HG02943 (cell line): Measurements from ENCODE around the gene TRAM2.
A peak's percentile ranks its signal among the peaks of the same experiment; 100 is the strongest.

Experiments used
- ATAC-seq: cut with Tn5 transposase; IDR thresholded peaks from one replicate; pipeline ENCODE4 v1.9.1; 2021; ENCODE audit warnings: mild to moderate bottlenecking, low read depth, moderate library complexity; ENCODE audit not compliant: unreplicated experiment

Gene TRAM2

DNA sequence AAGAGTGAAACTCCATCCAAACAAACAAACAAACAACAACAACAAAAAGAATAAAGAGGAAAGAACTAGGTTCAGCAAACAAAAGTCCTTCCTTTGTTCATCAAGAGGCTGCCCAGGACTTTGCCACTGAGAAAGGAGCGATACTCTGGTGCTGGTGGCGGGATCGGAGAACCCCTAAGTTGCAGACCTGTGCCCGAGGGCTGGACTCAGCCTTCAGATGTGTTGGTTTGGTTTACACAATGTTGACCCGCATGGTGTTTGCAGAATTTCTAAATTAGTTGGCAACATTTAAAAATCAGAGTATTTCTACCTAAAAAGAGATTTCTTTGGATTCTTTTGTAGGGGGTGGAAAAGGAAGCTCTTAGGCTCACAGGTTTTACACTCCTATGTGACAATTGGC is 42.5 kb downstream of the TRAM2 start:
- ATAC-seq, result no peak

DNA sequence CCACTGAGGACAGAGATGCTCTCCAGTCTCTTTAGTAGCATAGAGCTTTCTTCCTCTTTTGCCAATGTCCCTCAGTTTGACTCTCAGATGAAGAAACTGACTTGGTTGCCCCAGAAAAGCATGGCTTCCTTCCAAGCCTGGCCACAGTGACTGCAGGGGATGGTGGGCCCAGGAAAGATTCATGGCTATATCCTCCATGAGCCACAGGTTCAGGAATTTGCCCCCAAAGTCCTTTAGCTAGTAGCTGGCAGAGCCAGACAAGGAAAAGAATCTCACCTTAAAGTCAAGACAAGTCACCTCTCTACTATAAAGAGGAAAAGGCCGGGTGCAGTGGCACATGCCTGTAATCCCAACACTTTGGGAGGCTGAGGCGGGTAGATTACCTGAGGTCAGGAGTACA is 43.4 kb downstream of the TRAM2 start:
- no peak for ATAC-seq

DNA sequence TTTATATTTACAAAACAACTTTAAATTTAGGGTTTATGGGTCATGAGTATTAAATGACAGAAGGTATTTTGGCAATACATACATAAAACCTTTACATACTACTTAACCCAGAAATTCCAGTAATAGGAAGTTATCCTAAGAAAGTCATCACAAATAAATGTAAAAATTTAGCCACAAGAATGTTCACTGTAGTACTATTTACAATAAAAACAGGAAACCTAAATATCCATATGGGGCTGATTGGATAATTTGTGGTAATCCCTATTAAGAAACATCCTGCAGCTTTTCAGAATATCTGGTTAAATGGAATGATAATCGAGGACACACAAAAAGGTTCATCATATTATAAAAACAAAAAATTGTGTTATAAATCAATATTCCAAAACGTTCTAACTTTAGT is 44.4 kb downstream of the TRAM2 start:
- ATAC-seq, result no peak

DNA sequence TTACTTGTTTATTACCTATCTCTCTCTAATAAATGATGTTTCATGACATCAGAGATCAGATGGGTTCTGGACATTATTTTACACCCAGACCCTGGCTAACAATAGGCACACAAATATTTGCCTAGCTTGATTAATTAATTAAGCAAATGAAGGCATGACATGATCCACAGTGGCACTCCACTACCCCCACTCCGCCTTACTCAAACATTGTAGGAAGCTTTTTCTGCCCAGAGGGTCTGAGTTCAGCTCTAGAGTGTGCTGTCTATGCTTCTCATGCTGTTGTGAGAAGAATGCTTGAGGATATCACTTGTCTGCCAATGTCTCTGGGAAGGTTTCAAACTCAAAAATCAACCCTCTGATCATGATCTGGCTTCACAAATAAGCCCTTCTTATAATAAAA is 45.0 kb downstream of the TRAM2 start:
- no peak for ATAC-seq

DNA sequence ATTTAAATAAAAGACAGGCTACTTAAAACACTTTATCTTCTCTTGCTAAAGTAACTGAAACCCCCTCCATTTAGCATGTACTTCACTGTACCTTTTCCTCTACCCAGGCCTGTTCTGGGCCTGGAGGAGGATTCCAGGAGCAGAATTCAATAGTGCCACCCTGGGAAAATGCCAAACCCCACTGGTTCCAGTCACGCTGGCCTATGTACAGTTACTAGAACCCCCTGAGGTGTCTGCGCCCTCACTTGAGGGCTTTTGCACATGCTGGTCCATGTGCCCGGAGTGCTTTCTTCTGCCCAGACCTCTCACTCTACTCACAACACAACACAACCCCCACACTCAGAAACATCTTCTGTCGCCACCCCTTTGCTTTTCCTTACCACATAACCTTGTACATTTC is 45.5 kb downstream of the TRAM2 start:
- ATAC-seq, result no peak

DNA sequence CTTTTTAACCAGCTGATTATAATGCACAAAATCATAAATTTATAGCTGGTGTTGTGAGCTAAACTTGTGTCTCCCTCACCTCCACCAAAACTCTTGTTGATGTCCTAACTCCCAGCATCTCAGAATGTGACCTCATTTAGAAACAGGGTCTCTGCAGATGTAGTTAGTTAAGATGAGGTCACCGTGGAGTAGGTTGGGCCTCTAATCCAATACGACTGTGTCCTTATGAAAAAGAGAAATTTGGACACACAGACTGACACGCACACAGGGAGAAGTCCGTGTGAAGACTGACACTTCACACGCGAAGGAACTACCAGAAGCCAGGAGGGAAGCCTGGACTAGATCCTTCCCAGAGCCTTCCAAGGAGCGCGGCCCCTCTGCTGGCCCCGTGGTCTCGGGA is 46.5 kb downstream of the TRAM2 start:
- ATAC-seq, result no peak

DNA sequence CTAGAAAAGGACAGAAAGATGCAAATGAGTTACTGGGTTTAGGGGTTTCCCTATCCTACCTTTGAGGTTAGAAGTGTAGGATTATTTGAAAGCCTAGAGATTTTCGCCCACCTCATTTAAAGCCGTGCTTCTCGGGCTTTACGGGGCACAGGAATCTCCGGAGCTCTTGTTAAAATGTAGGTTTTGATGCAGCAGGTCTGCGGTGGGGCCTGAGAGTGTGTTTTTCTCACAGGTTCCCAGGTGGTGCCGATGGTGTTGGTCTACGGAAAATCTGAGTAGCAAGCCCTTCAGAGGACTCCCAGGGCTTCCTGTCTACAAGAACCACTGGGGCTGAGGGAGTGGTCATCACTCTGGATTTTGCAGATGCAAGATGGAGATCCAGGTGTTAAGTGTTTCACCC is 47.5 kb downstream of the TRAM2 start:
- ATAC-seq, result no peak

DNA sequence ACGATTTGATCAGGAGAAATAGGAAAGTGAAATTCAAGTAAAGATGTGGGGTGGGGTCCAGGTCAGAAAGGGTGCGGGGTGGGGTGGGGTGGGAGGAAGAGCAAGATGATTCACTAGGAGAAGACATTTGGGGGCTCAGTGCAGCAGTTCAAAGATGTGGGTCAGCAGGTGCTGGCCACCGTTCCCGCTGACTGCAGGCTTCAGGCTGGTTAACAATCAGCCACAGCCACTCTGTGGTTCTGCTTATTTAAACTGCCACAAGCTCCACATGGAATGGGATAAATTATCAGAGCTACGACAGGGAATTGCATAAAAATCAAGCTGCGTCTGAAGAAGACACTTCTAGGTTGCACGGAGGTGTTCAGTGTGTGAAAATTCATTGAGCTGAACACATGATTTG is 49.4 kb downstream of the TRAM2 start:
- no peak for ATAC-seq

DNA sequence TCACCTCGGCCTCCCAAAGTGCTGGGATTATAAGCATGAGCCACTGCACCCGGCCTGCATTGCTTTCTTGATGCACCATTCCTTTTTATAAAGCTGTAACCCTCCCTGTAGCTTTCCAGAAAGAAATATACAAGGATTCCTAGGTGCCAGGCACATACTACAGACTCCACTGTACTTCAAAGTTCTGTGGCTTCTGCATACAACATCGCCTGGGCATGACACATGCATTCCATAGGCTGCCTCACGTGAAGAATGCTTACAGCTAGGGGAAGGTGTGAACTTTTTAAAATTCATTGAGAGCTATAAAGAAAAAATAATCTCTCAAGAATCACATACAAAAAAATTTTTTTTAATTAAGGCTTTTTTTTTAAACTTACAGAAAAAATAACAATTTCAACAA is 50.2 kb downstream of the TRAM2 start:
- no peak for ATAC-seq

DNA sequence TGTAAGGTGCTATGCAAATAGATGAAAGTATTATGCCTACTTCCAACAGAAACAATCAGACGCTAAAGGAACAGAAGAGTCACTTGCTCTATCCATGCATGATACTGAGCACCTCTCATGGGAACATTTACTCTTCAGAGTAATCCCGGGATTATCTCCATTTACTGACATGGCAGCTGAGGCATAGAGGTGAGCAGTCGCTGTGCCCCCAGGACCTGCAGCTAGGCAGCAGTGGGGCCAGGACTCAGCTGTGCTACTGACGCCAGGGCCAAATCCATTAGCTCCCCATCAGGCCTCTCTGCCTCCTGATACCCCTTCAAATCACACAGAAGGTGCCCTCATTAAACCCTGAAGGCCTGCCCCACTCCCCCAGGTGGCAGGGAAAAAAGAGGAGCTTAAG is 51.9 kb downstream of the TRAM2 start:
- ATAC-seq, result no peak

DNA sequence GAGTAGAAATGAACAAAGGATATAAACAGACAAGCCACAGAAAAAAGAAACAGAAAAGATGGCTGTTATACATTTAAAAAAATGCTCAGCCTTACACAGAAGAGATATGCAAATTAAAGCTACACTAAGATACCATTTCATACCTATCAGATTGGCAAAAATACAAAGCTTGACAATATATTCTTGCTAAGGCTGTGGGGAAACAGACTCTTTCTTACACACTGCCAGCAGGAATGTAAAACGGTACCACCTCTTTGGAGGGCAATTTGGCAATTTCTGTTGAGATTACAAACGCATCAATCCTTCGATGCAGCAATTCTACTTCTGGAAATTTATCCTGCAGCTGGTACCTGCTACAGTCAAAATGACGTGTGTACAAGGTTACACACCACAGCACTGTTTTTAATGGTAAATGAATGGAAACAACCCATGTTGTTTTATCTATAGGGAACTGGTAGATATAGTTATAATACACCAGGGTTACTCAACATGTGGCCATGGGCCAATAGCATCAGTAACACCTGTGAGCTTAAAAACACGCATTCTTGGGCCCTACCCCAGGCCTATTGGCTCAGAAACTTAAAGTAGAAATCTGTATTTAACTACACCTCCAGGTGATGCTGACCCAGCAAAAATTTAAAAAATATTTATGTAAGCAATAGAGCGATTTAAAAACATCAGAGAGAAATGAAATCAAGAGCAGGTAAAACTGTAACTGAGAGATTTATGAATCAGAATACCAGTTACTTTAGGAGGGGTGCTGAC is 53.3 kb downstream of the TRAM2 start:
- ATAC-seq, result no peak

DNA sequence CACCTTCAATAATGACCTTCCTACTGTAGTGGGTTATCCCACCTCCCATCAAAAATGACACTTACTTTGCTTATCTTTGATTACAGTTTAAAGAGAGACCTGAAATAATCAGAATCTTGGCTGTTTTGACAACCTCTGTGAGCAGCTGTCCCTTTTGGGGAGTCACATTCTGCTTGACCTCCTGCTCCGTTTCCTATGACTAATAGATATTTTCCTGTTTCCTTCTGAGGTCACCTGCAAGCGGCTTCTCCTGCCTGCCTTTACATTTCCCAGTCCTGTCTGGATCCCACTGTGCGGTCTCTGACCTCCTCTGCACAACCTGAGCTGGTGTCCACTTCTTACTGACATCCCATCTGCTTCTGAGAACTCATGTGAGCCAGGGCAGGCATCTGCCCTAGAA is 54.2 kb downstream of the TRAM2 start:
- ATAC-seq, result no peak

DNA sequence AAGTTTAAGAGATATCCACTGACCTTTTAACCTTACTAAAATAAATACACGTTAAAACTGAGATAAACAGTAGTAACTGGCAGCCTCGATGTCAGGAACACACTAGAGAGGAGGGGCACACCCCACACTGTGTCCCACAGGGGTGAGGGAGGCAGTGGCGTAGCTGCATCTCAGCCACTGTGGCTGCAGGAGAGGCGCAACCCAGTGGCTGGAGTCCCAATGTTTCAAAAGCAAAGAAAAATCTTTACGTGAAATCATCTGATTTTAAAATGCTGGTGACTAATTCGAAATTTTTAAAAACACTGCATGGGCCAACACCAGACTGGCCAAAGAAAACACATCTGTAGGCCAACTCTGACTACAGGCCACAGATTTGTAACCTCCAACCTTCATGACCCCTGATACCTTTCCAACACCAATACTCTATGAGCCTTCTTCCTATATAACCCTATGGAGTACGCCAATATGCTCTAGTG is 54.7 kb downstream of the TRAM2 start:
- ATAC-seq, result no peak

DNA sequence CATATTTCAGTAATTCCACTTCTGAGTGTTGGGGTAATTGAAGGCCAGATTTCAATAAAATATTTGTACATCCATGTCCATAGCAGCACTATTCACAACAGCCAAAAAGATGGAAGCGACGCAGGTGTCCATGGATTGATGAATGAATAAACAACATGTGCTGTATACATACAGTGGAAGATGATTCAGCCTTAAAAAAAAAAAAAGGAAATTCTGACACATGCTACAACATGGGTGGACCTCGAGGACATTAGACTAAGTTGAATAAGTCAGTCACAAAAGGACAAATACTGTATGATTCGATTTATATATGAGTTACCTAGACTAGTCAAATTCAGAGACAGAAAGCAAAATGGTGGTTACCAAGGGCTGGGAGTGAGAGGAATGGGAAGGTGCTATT is 57.2 kb downstream of the TRAM2 start:
- no peak for ATAC-seq

DNA sequence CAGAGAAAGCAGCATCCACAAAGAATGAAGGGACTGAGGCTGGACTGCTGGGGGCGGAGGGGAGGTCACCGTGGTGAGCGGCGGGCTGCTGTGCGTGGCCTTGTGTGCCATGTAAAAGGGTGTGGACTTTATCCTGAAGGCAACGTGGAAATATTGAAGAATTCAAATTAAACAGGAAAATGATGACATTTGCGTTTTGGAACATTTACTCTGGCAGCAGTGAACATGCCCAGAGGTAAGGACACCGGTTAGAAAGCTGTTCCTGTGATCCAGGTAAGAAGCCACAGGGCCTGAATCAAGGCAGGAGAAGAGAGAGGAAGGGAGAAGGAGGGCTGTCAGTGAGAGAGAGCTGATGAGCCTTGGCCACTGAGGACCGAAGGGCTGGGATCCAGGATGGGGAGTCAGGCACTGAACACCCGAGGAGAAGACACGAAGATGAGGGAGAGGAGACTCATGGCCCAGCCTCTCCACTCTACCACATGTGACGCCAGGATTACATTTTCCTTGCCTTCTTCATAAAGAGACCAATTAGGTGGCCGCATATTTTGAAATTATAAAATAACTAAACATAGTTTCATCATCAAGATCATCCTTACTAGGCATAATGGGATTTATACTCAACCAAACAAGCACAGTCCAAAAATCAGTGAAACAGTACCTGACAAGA is 58.4 kb downstream of the TRAM2 start:
- ATAC-seq, result no peak

DNA sequence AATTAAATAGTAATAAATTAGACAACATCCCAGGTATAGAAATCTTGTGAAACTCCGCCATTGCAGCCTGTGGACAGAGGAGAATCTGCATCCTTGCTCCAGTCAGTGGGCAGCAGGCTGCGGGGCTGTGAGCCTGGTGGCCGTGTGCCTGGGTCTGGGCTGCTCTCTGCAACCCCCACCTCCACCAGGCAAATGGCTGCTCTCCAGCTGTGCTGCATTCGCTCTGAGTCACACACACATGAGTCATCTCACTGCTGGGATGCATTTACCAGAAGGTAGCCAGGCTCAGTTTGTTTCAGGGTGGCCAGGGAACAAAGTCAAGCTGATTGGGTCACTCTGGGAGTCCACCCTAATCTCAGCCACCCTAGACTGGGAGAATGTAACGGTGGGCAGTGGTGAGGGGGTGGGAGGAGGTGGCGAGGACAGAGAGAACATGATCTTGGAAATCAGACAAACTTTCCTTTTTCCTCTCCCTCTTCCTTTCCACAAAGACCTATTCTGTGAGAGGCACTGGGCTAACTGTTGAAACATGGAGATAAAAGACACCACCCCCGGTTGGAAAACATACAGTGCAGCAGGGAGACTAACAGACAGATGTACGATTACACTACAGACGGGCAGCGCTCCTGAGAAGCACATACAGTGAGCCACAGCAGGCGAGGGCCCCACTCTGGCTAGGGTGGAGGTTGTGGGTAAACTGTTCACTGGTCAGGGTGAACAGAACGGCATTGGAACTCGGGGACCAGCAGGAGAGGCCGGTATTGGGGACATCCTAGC is 59.2 kb downstream of the TRAM2 start:
- peak; percentile 72 for ATAC-seq

DNA sequence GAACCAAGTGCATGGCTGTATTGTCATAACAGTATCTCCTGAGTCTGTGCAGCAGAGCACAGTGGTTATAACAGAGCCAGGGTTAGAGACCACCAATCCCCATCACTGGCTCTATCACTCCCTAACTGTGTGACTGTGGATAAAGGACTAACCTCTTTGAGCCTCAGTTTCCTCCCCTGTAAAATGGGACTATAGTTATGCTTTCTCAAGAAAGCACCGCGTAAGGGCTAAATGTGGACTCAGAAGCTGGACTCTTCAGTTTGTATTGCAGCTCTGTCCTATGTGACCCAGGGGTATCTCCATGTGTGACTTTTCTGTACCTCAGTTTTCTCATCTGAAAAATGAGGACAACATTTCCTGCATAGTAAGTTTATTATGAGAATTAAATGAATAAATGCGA is 59.9 kb downstream of the TRAM2 start:
- no peak for ATAC-seq

DNA sequence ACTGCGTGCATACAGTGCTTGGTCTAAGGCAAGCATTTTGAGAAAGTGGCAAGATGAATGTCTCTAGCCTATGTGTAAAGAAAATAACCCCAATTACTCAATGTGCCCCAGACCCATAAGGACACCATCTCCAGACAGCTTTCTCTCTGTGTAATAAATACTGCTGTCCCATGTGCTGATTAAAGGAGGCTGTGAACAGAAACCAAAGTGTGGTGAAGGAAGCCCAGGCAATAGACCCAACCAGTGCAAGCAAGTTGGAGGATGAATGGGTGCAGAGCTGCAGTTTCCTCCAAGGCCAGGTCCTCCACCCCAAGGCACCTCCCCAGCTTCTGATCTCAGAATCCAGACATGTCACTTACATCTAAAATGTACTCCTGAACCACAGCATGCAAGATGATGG is 60.6 kb downstream of the TRAM2 start:
- ATAC-seq, result no peak

DNA sequence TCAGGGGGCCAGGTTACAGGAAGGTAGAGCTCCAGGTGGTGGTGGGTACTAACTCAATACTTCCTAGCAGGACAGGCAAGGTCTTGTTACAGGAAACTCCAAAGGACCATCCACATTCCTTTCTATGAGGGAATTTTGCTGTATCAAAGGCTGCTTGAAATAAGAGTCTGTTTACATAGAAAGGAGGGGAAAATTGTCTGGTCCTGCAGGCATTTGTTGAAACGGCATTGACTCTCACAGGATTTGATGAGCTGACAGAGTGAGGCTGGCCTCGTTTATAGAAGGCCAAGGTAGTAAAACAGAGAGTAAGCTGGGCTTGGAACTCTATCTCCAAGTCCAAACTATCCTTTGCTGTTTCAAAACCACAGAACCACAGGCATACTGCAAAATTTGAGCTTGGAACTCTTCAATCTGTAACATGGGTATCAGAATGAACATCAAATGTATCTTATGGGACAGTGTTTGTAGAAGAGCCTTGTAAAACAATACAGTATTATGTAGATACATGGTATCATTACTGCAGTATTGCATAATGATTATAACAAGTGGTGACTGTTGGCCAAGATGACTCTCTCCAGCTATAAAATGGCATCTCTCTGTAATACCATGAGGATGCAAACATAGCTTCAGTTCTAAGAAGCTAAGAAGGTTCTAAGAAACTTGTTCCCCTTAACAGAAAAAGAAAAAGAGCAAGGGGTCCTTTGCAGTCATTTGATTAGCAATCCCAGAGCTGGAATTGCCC is 61.5 kb downstream of the TRAM2 start:
- ATAC-seq, result no peak

DNA sequence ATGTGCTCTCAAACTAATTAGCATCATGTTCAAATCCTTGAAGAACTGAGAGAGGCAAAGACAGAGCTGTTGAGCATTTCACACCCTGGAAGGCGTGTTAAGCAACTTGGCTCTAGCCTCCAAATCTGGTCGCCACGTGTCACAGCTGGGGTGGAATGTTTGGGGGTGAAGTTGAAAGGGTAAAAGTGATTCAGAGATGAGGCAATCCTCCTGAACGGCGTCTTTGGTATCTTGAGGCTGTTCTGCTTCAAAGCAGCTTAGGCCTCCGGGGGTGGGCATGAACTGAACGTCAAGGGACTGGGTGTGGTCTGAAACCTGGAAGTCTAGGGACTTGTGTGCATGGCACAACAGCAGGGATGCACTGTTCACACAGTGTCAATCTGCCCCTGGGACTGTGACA is 62.3 kb downstream of the TRAM2 start:
- no peak for ATAC-seq

DNA sequence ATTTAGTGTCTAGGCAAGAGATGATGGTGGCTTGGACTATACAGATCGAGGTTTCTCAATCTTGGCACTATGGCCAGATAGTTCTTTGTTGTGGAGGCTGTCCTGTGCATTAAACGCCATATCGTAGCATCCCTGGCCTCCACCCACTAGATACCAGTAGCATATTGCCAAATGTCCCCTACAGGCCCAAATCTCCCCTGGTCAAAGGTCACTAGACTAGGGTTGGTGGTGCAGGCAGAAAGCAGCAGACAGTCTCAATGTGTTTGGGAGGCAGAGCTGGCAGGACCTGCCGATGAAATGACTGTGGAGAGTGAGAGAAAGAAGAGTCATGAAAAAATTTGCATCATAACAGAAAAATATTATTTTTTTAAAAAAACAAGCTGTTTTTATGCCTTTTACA is 63.0 kb downstream of the TRAM2 start:
- ATAC-seq, result no peak
